NCI-H1436 (cell line): ENCODE data around the gene TMEM203.
"Not testable (repeated sequence)": the region's sequence is repeated elsewhere in the genome, so short reads cannot be mapped to it uniquely, and the experiment has no call there.

Experiments
- DNase-seq: peaks from one replicate; lab custom pipeline; 2025; lab: John Stamatoyannopoulos, UW

Gene TMEM203, protein sequence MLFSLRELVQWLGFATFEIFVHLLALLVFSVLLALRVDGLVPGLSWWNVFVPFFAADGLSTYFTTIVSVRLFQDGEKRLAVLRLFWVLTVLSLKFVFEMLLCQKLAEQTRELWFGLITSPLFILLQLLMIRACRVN

DNA sequence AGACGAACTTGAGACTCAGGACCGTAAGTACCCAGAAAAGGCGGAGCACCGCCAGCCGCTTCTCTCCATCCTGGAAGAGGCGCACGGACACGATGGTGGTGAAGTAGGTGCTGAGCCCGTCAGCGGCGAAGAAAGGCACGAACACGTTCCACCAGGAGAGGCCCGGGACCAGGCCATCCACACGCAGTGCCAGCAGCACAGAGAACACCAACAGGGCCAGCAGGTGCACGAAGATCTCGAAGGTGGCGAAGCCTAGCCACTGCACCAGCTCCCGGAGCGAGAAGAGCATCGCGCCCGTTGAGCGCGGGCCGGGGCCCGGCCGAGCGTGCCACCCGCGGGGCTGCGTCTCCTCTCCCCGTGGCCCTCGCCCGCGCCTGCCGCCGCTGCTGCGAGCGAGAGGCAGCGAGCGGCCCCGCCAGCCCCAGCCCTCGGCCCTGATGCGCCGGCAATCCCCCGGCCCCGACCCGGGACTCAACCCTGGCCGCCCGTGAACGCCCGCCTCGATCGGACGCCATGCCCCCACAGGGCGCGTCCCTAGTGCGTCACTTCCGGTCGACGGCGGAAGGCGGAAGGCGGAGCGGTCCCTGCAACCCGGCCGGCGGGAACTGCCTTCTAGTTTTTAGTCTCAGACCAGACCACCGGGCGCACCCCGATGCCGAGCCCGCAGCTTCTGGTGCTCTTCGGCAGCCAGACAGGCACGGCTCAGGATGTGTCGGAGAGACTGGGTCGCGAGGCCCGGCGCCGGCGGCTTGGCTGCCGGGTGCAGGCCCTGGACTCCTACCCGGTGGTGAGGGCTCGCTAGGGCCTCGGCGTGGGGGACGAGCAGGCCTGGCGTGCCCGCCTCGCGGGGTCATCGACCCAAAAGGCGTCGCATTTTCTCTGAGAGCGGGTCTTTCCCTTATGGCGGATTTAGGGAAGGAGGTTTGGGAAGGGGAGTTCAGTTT, at the start of gene TMEM203, which contains the start of gene NDOR1:
TSS of gene TMEM203 (minus strand) at position 523 of the 944 bp plus-strand sequence. CDS start at position 289, 234 bp downstream.
TSS of gene NDOR1 (plus strand) at position 575 of the 944 bp plus-strand sequence. CDS start at position 653, 78 bp downstream.
- DNase-seq, result peak; percentile 80

DNA sequence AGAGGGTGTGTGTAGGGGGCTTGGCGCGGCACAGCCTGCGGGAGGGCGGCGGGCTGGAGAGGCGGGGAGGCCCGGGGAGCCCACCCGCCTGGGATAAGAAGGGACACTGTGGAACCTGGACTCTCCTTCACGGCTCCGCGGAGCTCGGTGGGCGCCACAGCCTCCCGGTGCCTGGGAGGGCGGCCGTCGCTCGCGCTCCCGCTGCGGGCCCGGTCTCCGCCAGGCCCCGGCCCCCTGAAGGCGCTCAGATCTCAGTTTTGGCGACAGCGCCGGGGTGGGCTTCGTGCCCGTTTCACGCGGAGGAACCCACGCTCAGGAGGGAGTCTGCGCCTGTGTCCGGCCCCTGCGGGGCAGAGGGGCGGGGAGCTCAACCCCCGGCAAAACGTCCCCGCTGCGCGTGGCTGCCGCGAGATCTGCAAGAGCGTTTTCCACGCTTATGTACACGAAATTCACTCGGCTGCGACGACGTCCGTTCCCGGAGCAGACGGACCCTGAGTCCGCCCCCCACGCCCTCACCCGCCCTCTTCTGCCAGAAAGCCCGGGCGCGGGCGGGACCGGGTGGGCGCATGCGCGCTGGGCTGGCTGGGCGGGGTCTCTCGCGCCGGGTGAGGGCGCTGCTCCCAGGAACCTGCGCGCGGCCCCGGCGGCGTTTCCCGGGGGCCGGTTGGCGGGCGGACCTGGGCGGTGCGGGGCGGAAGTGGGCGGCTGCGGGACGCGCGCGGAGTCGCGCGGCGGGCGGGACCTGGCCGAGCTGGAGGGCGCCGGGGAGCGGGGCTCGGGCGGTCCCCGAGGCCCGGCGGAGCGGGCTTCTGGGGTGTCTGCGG, 49.4 kb upstream of the TMEM203 start, which contains the start of gene NELFB:
TSS of gene NELFB (plus strand) at position 704 of the 824 bp plus-strand sequence.
- DNase-seq, result peak; percentile 81

DNA sequence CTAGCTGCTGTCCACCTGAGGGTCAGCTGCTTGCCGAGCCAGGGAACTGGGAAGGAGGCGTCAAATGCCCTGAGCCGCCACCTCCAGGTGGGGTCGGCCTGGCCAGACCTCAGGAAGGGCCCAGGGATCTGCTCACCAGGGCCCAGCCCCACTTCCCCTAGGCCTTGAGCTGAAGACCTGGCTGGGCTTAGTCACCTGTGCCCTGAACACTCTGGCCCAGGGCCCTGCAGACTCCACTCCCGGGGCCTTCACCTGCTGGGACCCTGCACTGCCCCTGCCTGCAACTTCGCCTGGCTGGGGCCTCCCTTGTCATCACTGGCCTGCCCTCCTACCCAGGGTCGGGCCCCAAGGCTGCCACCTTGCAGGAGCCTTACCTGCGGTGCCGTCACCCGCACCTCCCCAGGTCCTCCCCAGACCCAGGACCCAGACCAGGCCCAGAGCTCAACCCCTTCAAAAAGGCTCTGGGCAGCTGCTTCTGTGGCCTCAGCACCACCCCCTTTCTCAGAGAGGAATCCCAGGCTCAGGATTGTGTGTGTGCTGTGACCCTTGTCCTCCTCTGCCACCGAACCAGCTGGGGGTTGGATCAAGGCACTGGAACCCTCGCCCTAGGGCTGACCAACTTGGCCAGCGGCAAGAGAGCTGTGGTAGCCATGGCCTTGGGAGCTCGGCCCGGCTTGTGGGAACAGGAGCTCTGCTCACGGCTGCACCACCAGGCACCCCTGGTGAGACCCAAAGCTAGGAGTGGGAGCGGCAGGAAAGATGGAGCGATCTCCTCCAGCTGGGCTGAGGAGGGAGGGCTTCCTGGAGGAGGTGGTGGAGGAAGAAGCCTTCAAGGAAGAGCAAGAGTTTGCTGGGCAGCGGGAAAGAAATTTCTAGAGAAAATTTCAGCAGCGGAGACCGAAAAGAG, 48.5 kb upstream of the TMEM203 start:
- no peak for DNase-seq

DNA sequence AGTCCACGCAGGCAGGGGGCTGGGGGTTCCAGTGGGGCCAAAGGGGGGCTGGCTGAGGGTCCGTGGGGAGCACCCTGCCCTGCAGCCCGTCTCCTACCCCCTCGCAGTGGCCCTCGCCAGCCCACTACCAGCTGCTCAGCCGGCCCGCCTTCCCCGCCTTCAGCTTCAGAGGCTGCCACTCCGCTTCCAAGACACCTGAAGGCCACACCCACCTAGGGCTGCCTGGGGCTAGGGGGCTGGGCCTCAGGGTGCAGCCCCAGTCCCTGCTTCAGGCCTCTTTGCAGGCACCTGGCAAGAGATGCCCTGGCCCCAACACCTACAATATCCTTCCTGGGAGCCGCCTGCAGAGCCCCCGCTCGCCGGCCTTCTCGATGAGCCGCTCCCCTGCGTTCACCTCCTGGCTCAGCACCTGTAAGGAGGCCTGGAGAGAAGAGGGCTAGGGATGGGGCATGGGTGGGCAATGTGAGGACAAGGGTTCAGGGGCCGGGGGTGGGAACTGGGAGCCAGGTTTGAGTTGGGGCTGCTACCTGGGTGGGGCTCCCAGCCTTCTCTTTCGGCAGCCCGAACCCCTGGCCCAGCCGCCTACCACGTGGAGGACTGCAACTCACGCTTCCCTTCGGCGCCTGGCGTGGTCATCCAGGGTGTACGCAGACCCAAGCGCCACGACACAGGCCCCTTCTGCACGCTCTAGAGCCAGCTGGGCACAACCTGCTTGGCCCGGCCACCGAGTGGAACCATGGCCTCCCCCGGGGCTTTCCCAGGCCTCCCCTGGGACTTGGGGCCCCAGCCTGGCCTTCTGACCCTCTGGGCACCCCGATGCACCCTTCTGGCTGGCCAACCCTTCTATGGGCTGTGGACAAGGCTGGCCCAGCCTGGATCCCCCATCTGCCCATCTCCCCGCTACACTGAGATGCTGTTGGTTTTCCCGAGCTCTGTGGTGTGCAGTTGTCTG, 47.4 kb upstream of the TMEM203 start:
- DNase-seq, result peak; percentile 25

DNA sequence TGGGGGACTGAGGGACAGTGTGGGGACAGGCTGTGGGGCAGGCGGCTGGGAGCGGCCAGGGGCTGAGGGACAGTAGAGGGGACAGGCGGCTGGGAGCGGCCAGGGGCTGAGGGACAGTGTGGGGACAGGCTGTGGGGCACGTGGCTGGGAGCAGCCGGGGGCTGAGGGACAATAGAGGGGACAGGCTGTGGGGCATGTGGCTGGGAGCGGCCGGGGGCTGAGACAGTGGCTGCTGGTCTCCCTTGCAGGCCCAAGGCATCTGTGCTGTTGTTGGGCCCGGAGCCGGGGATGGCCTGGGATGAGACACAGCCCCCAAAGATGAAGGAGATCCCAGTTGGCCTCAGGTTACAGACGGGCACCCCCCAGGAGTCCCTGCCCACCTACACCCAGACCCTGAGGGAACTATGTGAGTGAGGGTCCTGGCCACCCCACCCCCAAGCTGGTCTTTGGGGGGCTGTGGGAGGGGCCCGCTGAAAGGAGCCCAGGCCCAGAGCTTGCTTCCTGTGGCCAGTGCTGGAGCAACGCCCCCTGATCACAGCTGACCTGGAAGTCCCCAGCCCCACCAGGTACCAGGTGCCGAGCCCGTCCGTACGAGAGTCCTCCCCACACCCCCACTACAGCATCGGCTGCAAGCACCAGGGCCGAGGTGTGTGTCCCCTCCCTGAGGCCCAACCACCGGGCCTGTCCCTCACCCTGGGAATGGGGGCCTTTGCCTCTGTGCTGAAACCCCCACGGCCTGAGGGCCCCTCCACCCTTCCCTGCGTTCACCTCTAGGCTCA, 46.2 kb upstream of the TMEM203 start:
- no peak for DNase-seq

DNA sequence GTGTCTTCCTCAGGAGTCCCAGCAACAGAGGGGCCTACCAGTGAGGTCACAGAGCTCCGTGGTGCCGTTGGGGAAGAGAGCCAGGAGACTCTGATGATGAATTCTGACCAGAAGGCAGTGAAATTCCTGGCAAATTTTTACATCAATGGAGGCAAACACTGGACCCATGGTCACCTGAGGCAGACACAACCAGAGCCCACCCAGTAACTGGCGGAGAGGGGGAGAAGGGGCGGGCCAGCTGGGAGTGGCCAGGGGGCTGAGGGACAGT, 45.7 kb upstream of the TMEM203 start, which contains the start of gene STPG3:
TSS of gene STPG3 (plus strand) at position 93 of the 268 bp plus-strand sequence. CDS start at position 94, 1 bp downstream.
- no peak for DNase-seq

DNA sequence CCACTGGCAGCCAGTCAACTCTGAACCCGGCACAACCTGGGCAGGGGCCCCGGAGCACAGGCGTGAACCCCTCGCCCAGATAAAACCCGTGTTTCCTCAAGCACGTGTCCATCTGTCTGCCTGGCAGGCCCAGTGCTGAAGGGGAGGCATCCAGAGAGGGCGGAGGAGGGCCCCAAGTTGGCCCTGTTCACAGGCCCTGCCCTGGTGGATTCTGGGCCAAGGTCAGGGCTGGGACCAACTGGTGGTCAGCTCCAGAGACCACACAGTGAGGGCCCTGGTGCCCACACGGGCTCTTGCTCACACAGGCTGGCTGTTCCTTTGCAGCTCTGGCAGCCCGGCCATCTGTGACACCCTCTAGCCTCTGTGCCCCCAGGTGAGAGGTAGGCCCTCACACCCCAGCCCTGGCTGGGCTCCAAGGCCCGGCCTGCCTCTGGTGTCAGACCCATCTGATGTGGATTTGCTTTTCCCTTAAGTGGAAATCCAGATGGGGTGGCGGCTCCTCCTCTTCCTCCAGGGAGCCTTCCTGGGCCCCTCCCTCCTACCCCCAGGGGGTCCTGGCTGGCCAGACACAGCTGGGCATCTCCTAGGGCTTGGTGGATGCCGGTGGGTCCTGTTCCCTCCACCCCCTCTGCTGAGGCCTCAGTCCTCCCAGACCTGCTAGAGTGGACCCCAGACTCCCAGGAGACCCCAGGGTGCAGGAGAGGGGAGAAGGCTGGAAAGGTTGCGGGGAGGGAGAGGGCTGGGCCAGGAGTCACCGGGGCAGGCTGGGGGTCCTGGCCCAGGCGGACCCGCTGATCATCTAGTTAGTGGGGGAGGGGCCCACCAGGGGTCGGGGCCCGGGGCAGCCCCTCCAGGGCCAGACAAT, 45.1 kb upstream of the TMEM203 start:
- no peak for DNase-seq

DNA sequence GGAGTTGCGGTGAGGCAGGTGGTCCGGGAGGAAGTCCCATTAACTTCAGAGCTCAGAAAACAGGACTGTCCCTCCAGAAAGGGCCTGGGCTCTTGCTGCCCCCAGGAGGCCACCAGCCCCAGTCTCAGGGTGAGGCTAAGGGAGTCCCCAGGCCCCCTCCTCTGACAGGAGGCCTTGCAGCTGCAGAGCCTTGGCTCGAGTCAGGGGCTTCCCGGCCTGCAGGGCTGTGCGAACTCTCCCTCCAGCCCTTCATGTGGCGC, 42.4 kb upstream of the TMEM203 start:
- no peak for DNase-seq

DNA sequence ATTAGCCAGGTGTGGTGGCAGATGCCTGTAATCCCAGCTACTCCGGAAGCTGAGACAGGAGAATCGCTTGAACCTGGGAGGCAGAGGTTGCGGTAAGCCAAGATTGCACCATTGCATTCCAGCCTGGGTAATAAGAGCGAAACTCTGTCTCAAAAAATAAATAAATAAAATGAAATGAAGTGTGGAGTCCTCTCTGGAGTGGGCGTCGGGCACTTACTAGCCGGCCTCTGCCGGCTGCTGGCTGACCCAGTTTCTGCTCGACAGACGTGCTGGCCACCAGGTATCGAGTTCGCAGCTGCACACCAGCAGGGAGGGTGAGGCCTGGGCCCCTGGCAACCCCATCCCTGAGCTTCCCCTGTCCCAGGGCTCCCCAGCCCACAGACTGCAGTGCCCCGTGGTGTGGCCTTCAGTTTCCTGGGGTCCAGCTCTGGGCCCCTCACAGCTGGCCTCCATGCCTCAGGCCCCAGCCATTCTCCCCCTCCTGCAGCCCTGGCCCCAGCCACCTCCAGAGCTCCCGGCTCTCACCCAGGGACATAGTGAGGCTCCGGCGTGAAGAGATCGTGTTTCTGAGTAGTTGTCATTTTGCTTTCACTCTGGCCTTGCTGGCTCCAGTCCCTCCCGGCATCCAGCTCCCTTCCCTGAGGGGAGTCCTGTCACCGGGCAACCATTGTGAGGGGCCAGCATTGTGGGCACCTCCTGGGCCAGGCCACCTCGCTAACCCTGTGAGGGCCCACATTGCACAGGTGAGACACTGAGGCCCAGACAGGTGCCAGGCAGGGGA, 41.9 kb upstream of the TMEM203 start:
- DNase-seq, result no peak

DNA sequence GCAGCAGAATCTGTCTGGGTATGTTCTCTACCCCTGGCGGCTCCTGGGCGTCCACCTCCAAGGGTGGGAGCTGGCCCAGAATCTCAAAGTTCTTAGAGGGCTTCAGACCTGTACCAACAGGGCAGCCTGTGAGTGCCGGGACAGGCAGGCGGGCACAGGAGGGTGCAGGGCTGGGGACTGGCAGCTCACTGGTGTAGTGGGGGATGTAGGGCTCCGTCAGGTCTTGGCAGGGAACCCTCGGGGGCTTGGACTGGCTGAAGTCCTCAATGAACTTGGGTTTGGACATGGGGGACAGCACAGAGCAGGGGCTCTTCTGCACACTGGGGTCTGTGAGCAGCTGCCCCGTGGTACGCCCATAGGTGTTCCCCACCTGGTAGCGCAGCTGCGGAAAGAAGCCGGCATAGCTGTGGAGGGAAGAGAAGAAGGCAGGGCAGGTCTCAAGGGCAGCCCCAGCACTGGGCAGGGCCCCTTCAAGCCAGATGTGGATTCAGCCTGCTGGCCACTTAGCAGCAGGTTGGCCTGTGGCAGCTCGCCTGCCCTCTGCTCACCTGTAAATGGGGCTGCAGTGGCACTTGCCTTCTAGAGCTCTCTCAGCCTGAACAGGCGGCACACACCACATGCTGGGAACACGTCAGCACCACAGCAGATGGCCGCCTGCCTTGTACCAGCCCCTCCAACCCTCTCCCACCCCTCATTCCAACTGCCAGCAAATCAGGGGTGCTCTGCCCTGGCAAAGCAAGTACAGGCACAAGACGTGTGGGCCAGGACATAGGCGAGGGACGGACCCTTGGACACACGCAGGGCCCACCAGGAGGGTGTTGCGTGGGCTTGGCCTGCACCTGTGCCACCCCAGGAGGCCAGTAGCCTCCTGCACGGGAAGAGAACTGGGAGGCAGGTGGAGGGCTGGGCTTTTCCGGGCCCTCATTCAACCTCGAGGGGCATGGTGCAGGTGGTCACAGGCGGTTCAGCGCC, 40.3 kb upstream of the TMEM203 start:
- no peak for DNase-seq

DNA sequence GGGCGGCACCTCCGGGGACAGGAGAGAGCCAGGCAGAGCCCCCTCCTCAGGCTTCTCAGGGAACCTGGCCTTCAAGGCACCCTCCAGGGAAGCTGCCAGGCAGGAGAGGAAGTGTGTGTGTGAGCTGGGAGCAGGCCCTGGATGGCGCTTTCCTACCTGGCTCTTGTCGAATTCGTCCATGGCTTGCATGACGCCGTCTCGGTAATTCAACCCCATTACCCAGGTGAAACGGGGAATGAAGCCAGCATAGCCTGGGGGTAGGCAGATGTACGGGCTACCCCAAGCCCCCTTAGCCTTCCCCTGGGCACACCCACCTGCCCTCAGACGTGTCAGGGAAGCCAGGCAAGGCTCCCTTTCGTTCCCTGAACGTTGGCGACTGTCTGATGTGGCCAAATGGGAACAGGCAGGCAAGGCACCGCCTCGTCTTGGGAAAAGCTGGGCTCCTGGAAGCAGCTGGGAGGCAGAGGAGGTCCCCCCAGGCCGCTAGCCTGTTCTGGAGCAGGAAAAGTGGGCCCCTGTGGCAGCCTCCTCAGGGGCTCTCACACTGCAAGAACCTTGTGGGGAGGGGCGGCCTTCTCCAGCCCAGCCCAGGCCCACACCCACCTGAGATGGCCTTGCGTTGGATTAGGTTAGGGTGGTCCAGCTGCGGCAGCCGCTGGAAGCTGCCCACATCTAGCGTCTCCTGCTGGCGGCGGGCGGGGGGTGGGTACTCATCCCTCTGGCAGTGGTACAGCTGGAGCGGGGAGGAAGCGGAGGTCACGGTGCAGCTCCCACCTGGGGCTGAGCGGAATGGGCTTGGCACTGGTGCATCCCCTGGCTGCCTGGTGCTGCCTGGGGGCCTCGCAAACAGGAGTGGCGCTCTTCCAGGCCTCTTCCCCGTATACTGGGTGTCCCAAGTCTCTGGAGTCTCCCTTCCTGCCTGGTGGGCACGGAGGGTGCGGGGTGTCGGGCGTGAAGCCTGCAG, 39.3 kb upstream of the TMEM203 start:
- peak; percentile 41 for DNase-seq

DNA sequence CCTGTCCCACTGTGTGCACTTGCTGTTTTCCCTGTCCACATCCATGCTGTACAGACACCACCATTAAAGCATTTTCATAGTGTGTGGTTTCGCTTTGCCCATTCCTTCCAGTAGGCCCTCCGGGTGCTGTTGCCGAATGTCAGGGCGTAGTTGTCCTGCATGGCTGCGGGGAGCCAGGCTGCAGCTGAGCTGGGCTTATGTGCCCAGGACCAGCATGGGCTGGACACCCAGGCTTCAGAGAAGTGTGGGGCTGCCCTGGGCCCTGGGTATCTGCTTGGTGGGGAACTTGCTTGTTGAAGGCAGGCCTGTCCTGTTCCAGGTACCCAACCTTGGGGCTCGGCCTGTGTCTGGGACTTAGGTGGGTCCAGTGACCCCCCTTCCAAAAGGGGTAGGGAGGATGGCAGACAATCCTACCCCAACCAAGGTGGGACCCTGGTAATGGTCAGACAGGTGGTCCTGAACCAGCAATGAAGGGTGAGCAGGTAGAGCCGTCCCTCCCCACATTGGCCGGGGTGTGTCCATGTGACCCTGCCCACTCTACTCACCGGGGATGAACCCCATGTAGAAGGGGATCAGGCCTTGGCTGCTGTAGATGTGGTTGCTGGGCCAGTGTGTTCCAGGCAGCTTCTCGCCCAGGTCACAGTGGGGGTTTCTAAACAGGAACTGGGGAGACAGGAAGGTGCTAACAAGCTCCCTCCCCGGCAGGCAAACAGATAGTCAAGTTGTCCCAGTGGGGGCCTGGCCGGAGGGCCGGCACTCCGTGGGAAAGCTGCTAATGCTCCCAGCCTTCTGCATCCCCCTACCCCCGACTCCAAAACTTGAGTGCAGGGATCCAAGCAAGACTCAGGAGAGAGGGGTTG, 38.4 kb upstream of the TMEM203 start:
- no peak for DNase-seq

DNA sequence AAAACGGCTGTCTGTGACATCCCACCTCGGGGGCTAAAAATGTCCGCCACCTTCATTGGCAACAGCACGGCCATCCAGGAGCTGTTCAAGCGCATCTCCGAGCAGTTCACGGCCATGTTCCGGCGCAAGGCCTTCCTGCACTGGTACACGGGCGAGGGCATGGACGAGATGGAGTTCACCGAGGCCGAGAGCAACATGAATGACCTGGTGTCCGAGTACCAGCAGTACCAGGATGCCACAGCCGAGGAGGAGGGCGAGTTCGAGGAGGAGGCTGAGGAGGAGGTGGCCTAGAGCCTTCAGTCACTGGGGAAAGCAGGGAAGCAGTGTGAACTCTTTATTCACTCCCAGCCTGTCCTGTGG, 37.8 kb upstream of the TMEM203 start:
- not testable (repeated sequence) for DNase-seq
